ENCODE data around the gene HES2. TPM values are rescaled to one million over a fixed set of nuclear protein-coding genes. Genes with fewer than 3 reads are reported as not detected.

The HES2 gene
- total RNA-seq, 4 donors from 2014 or later, result 2.5 to 15.9 (median 5.2) TPM

- H3K4me1 ChIP-seq, result peaks cover 0 to 26% (median 7%) of the 10 kb centered on the region in 4 donors
- H3K9me3 ChIP-seq, result no peaks in the 10 kb centered on the region
- TF ChIP-seq CTCF (IDR thresholded peaks at IDR 0.05) (no peak), POLR2A (IDR thresholded peaks at IDR 0.05) (peak in 1 of 2 donors; percentile 8)
- H3K27ac ChIP-seq, result no peak overlapping the region
- H3K4me3 ChIP-seq, result no peak overlapping the region
- H3K36me3 ChIP-seq, result peaks cover 0 to 22% (median 0%) of the 10 kb centered on the region in 3 donors
- peak in 1 of 3 donors; percentile 62 for DNase-seq
- no peaks in the 10 kb centered on the region for H3K27me3 ChIP-seq
Measured at GRCh38 chr1:6462412-6463119, 42.8 kb upstream of the HES2 start.

- Histone ChIP-seq H3K9me3 (no peaks in the 10 kb centered on the region), H3K4me1 (peaks cover 0 to 26% (median 7%) of the 10 kb centered on the region in 4 donors), H3K27ac (no peak overlapping the region), H3K27me3 (no peaks in the 10 kb centered on the region), H3K4me3 (peak overlapping the region in 1 of 4 donors; percentile 37), H3K36me3 (peaks cover 0 to 21% (median 0%) of the 10 kb centered on the region in 3 donors)
- DNase-seq, result no peak
- TF ChIP-seq CTCF (IDR thresholded peaks at IDR 0.05), result no peak
- no peak for TF ChIP-seq POLR2A (IDR thresholded peaks at IDR 0.05)
Measured at GRCh38 chr1:6461538-6462411, 42.1 kb upstream of the HES2 start.

DNA sequence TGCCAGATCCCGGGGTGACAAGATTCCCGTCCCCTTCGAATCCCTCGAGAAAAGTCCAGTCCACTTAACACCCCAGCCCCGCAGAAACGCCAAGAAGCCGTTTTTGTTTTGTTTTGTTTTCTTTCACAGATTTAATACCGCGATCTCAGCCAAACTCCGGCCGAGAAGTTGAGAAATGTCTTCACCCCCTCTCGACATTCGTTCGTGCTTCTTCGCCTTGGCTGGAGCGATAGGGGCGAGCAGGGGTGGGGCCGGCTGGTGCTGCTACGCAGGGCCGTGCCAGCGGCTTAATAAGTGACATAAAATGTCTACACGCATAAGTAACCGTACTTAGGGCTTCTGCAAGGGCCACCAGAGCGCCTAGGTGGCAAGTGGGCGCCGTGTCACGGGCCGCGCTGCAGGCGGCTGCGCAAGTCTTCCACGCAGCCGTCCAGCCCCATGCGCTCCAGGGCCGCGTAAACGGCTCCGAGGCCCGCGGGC, 41.4 kb upstream of the HES2 start:
- DNase-seq, result no peak
- TF ChIP-seq POLR2A (IDR thresholded peaks at IDR 0.05) (no peak), CTCF (IDR thresholded peaks at IDR 0.05) (no peak)
- no peaks in the 10 kb centered on the region for H3K9me3 ChIP-seq
- peaks cover 0 to 24% (median 7%) of the 10 kb centered on the region in 4 donors for H3K4me1 ChIP-seq
- no peaks in the 10 kb centered on the region for H3K27me3 ChIP-seq
- peak overlapping the region; percentile 25 to 38 (median 36) for H3K4me3 ChIP-seq
- peaks cover 0 to 22% (median 0%) of the 10 kb centered on the region in 3 donors for H3K36me3 ChIP-seq
- peak overlapping the region; percentile 62 to 74 (median 69) for H3K27ac ChIP-seq

DNA sequence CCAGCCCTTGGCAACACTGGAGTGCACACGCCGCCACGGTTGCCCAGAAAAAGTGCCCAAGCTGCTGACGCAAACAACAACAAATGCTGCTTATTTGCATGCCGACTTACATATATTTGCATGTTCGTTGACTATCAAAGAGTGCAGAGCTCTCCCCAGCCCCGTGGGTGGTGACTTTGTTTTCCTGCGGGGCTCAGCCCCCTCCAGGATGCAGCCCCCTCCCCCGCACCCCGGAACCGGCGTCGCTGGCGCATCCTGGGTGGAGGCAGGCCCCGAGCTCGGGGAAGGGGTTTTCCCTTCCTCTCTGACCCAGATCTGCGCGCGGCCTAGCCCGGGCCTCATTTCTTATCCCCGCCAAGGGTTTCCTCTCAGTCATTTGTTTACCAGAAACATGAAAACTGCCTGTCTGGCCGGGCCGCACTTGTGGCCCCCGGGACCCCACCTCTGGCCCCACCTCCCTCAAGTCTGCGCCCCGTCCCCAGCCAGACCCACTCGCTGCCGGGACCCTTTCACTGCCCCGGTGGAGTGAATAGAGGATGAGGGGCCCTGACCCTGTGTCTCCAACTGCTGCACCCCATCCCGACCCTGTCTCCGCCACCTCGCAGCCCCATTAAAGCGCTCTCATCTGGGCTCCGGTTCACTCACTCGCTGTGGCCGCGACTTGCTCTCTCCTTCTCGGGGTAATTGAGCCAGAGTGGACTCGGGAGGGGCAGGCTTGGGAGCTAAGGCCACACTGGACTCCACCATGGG, 40.8 kb upstream of the HES2 start:
- peak overlapping the region; percentile 62 to 74 (median 69) for H3K27ac ChIP-seq
- peak in 2 of 3 donors; percentile 55 to 77 for DNase-seq
- H3K4me3 ChIP-seq, result peak overlapping the region; percentile 25 to 38 (median 36)
- peaks cover 0 to 28% (median 0%) of the 10 kb centered on the region in 3 donors for H3K36me3 ChIP-seq
- peaks cover 0 to 20% (median 7%) of the 10 kb centered on the region in 4 donors for H3K4me1 ChIP-seq
- TF ChIP-seq CTCF (IDR thresholded peaks at IDR 0.05), result no peak
- TF ChIP-seq POLR2A (IDR thresholded peaks at IDR 0.05), result no peak
- no peaks in the 10 kb centered on the region for H3K27me3 ChIP-seq
- H3K9me3 ChIP-seq, result no peaks in the 10 kb centered on the region

- Histone ChIP-seq H3K27me3 (no peaks in the 10 kb centered on the region), H3K4me1 (peaks cover 0 to 20% (median 9%) of the 10 kb centered on the region in 4 donors), H3K27ac (peak overlapping the region; percentile 62 to 74 (median 69)), H3K36me3 (peaks cover 0 to 29% (median 0%) of the 10 kb centered on the region in 3 donors), H3K9me3 (peaks cover 0 to 4% (median 0%) of the 10 kb centered on the region in 4 donors), H3K4me3 (peak overlapping the region; percentile 25 to 38 (median 36))
- TF ChIP-seq CTCF (IDR thresholded peaks at IDR 0.05), result no peak
- TF ChIP-seq POLR2A (IDR thresholded peaks at IDR 0.05), result no peak
- DNase-seq, result peak in 2 of 3 donors; percentile 28 to 61
Measured at GRCh38 chr1:6459850-6460265, 40.1 kb upstream of the HES2 start.

Data from Peyer's patch (tissue), 4 donors.